Measurements from ENCODE around the gene MT1M.

MT1M gene

GRCh38 chr16:56604966-56605365 is 27.5 kb upstream of the MT1M start:
- no peak for DNase-seq (ENCODE audit: low read depth in 2 of 2)
- TF ChIP-seq, protein P1, sequence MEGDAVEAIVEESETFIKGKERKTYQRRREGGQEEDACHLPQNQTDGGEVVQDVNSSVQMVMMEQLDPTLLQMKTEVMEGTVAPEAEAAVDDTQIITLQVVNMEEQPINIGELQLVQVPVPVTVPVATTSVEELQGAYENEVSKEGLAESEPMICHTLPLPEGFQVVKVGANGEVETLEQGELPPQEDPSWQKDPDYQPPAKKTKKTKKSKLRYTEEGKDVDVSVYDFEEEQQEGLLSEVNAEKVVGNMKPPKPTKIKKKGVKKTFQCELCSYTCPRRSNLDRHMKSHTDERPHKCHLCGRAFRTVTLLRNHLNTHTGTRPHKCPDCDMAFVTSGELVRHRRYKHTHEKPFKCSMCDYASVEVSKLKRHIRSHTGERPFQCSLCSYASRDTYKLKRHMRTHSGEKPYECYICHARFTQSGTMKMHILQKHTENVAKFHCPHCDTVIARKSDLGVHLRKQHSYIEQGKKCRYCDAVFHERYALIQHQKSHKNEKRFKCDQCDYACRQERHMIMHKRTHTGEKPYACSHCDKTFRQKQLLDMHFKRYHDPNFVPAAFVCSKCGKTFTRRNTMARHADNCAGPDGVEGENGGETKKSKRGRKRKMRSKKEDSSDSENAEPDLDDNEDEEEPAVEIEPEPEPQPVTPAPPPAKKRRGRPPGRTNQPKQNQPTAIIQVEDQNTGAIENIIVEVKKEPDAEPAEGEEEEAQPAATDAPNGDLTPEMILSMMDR (IDR thresholded peaks at IDR 0.05; ENCODE audit: low read depth, low read length), result no peak
- H3K4me3 ChIP-seq (replicated peaks in 1 of 2; ENCODE audit: low read depth in 2 of 2, low read length in 2 of 2), result no peak overlapping the region

GRCh38 chr16:56605475-56605874 is 27.0 kb upstream of the MT1M start:
- TF ChIP-seq, protein P1 (IDR thresholded peaks at IDR 0.05; ENCODE audit: low read depth, low read length), result no peak
- H3K4me3 ChIP-seq (replicated peaks in 1 of 2; ENCODE audit: low read depth in 2 of 2, low read length in 2 of 2), result no peak overlapping the region
- DNase-seq (ENCODE audit: low read depth in 2 of 2), result no peak

- no peak overlapping the region for H3K4me3 ChIP-seq (replicated peaks in 1 of 2; ENCODE audit: low read depth in 2 of 2, low read length in 2 of 2)
- TF ChIP-seq, protein P1 (IDR thresholded peaks at IDR 0.05; ENCODE audit: low read depth, low read length), result no peak
- DNase-seq (ENCODE audit: low read depth in 2 of 2), result peak in 1 of 2 donors; percentile 92
Observed at GRCh38 chr16:56606071-56606475, 26.4 kb upstream of the MT1M start.

- H3K4me3 ChIP-seq (replicated peaks in 1 of 2; ENCODE audit: low read depth in 2 of 2, low read length in 2 of 2), result peak overlapping the region in 1 of 2 donors; percentile 32
- DNase-seq (ENCODE audit: low read depth in 2 of 2), result peak; percentile 91 to 97
- TF ChIP-seq, protein P1 (IDR thresholded peaks at IDR 0.05; ENCODE audit: low read depth, low read length), result no peak
Observed at GRCh38 chr16:56606476-56607108, 25.9 kb upstream of the MT1M start.

GRCh38 chr16:56607109-56607618 is 25.3 kb upstream of the MT1M start:
- H3K4me3 ChIP-seq (replicated peaks in 1 of 2; ENCODE audit: low read depth in 2 of 2, low read length in 2 of 2), result peak overlapping the region in 1 of 2 donors; percentile 64
- TF ChIP-seq, protein P1 (IDR thresholded peaks at IDR 0.05; ENCODE audit: low read depth, low read length), result no peak
- DNase-seq (ENCODE audit: low read depth in 2 of 2), result peak; percentile 98 to 100

DNA sequence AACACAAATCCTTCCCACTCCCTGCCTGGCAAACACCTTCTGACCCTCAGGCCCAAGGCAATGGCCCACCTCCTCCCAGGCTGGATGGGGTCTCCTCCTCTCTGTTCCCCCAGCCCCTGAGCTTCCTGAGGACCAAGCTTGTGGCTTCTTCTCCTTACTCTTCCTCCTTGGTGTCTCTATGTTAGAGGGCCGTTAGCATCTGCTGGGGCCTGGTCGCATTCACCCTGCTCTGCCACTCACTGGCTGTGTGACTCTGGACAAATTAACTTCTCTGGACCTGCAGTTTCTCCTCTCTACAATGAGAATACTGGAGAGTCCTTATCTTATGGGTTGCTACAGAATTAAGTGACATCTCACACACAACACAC is 24.8 kb upstream of the MT1M start:
- H3K4me3 ChIP-seq (replicated peaks in 1 of 2; ENCODE audit: low read depth in 2 of 2, low read length in 2 of 2), result peak overlapping the region in 1 of 2 donors; percentile 64
- TF ChIP-seq, protein P1 (IDR thresholded peaks at IDR 0.05; ENCODE audit: low read depth, low read length), result no peak
- no peak for DNase-seq (ENCODE audit: low read depth in 2 of 2)

Data from cardiac fibroblast (primary cell).